Coronary artery (tissue), 2 donors: ENCODE measurements around the gene ZNF445.
"Not testable (repeated sequence)": the region's sequence is repeated elsewhere in the genome, so short reads cannot be mapped to it uniquely, and the experiment has no call there.

Experiments used
- DNase-seq: peaks from one replicate; pipeline ENCODE4 v3.0.0-alpha.2; 2017; ENCODE audit warnings: low spot score
- H3K27ac ChIP-seq, 2 donors: fragments of 200-600 bp; sonication (generic); one replicate each; pipeline ENCODE4 v1.5.1; 2016 to 2019
- H3K4me3 ChIP-seq: fragments of 200-600 bp; sonication (generic); 2 replicates; pipeline ENCODE4 v1.5.1; 2016; ENCODE audit warnings: mild to moderate bottlenecking, moderate library complexity
- CTCF ChIP-seq: fragments of 200-600 bp; sonication (generic); IDR thresholded peaks from one replicate; pipeline ENCODE4 v1.5.1; 2019; ENCODE audit warnings: antibody characterized with exemption

ZNF445 gene

DNA sequence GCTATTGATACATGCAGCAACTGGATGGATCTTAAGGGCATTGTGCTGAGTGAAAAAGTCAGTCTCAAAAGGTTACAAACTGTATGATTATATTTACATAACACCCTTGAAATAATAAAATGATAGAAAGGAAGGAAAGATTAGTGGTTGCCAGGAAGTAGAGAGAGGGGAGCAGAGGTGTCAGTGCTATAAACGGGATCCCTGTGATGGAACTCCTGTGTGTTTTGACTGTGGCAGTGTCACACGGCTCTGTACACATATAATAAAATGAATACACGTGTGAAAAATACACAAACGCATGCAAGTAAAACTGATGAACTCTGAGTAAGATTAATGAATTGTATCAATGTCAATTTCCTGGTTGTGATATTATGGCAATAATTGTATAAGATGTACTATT is 78.6 kb downstream of the ZNF445 start:
- no peak overlapping the region for H3K27ac ChIP-seq
- no peak for DNase-seq
- no peak overlapping the region for H3K4me3 ChIP-seq
- TF ChIP-seq CTCF: no peak

- H3K4me3 ChIP-seq, DNase-seq, H3K27ac ChIP-seq: not testable (repeated sequence)
Measured at GRCh38 chr3:44398271-44398670, 79.2 kb downstream of the ZNF445 start.

DNA sequence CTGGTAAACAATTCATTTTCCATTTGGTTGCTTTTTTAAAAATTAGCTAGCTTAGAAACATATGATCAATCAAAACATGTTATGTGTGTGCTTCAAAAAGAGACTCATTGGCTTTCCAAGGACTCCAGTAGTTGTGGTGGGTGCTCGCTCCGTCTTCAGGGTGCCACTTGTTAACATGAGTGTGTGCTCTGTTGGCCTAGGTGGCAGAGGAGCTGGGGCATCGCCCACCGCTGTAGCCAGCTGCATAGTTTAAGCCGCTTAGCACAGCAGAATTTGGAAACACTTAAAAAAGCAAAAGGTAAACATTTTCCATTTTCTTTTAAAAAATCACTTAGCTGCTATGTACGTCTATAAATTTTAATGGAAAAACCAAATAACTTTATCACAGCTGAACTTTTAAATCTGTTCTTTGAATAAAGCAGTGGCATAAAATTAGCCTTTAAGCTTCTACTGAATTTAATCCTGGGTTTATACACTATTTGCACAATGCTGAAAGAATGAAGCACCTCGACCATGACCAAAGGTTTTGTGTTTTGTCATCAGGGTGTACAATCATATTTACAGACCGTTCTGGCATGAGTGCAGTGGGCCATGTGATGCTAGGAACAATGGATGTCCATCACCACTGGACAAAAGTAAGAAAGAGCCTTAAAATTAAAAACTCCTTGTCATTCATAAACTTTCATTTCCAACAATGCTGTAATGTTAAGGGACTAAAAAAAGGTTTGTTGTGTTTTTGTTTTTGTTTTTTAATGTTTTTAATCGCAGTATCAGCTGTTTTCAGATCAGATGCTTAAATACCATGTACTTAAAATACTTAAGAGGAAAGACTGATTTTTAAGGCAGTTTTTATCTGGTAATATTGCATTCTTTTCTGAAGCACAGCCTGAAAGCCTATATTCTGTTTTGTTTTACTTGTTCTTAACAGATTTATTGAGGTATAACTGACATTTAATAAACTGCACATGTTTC is 81.0 kb downstream of the ZNF445 start:
- TF ChIP-seq CTCF: no peak
- Histone ChIP-seq H3K27ac (no peak overlapping the region), H3K4me3 (no peak overlapping the region)
- DNase-seq: no peak

- no peak overlapping the region for H3K27ac ChIP-seq
- no peak for TF ChIP-seq CTCF
- DNase-seq: no peak
- H3K4me3 ChIP-seq: no peak overlapping the region
Measured at GRCh38 chr3:44395714-44396113, 81.8 kb downstream of the ZNF445 start.

DNA sequence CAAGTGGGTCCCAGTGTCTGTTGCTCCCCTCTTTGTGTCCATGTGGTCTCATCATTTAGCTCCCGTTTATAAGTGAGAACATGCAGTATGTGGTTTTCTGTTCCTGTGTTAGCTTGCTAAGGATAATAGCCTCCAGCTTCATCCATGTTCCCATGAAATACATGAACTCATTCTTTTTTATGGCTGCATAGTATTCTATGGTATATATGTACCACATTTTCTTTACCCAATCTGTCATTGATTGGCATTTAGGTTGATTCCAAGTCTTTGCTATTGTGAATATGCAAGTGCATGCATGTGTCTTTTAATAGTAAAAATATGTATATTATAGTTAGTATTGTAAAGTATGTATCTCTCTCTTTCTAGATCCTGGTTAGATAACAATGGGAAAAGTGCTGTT is 85.0 kb downstream of the ZNF445 start:
- Histone ChIP-seq H3K27ac (no peak overlapping the region), H3K4me3 (no peak overlapping the region)
- DNase-seq: no peak
- TF ChIP-seq CTCF: no peak

- Histone ChIP-seq H3K4me3 (no peak overlapping the region), H3K27ac (no peak overlapping the region)
- no peak for TF ChIP-seq CTCF
- DNase-seq: no peak
Measured at GRCh38 chr3:44387404-44387803, 90.1 kb downstream of the ZNF445 start.
